AG09319 (cell line): ENCODE data around the gene MUSTN1.

Experiments
- DNase-seq: peaks from one replicate; pipeline ENCODE4 v3.0.0-alpha.2; 2010; ENCODE audit warnings: low read depth; ENCODE audit errors: extremely low read depth
- CTCF ChIP-seq: IDR thresholded peaks from 2 replicates; pipeline ENCODE4 v1.5.1; 2011; ENCODE audit warnings: low read depth, mild to moderate bottlenecking, inconsistent platforms, low read length, moderate library complexity

Gene MUSTN1

GRCh38 chr3:52854013-52854412, 19.2 kb upstream of the MUSTN1 start:
- no peak for TF ChIP-seq CTCF
- no peak for DNase-seq

- no peak for DNase-seq
- TF ChIP-seq CTCF: no peak
Observed at GRCh38 chr3:52852419-52852818, 17.6 kb upstream of the MUSTN1 start.

GRCh38 chr3:52851348-52851747, 16.5 kb upstream of the MUSTN1 start:
- DNase-seq: no peak
- peak; percentile 64 for TF ChIP-seq CTCF

GRCh38 chr3:52849656-52850055, 14.8 kb upstream of the MUSTN1 start:
- DNase-seq: no peak
- no peak for TF ChIP-seq CTCF

- TF ChIP-seq CTCF: no peak
- DNase-seq: no peak
Observed at GRCh38 chr3:52848617-52849016, 13.8 kb upstream of the MUSTN1 start.

GRCh38 chr3:52847726-52848125, 12.9 kb upstream of the MUSTN1 start:
- TF ChIP-seq CTCF: no peak
- DNase-seq: no peak

- no peak for TF ChIP-seq CTCF
- DNase-seq: no peak
Observed at GRCh38 chr3:52847241-52847640, 12.4 kb upstream of the MUSTN1 start.
